Peyer's patch (tissue), 4 donors: ENCODE results near the gene GBE1.

Source experiments
- POLR2A ChIP-seq, 2 donors: fragments of 450-650 bp; IDR thresholded peaks; one replicate each; pipeline ENCODE4 v1.5.1; 2017; ENCODE audit warnings: antibody characterized with exemption in 2 of 2, mild to moderate bottlenecking in 2 of 2, moderate library complexity in 2 of 2
- TF ChIP-seq, protein P1 (sequence below), 6 experiments: fragments of 450-650 bp in 4 of 6; fragments of 200-600 bp in 2 of 6; sonication (generic) in 1 of 6; IDR thresholded peaks; one replicate each; pipeline ENCODE4 v1.5.1; 2017 to 2019; ENCODE audit warnings: antibody characterized with exemption in 6 of 6, mild to moderate bottlenecking in 3 of 6, moderate library complexity in 1 of 6

- no peak for TF ChIP-seq POLR2A (IDR thresholded peaks at IDR 0.05)
- TF ChIP-seq, protein P1, sequence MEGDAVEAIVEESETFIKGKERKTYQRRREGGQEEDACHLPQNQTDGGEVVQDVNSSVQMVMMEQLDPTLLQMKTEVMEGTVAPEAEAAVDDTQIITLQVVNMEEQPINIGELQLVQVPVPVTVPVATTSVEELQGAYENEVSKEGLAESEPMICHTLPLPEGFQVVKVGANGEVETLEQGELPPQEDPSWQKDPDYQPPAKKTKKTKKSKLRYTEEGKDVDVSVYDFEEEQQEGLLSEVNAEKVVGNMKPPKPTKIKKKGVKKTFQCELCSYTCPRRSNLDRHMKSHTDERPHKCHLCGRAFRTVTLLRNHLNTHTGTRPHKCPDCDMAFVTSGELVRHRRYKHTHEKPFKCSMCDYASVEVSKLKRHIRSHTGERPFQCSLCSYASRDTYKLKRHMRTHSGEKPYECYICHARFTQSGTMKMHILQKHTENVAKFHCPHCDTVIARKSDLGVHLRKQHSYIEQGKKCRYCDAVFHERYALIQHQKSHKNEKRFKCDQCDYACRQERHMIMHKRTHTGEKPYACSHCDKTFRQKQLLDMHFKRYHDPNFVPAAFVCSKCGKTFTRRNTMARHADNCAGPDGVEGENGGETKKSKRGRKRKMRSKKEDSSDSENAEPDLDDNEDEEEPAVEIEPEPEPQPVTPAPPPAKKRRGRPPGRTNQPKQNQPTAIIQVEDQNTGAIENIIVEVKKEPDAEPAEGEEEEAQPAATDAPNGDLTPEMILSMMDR (IDR thresholded peaks at IDR 0.05): no peak
Measured at GRCh38 chr3:81744366-81744765, 17.1 kb downstream of the GBE1 start.
